Large intestine (tissue), 3 donors: ENCODE measurements around the gene UBAC2. TPM values are rescaled to one million over a fixed set of nuclear protein-coding genes. Genes with fewer than 3 reads are reported as not detected.
"Not testable (repeated sequence)": the region's sequence is repeated elsewhere in the genome, so short reads cannot be mapped to it uniquely, and the experiment has no call there.

Experiments used
- DNase-seq, 2 donors: peaks; one replicate each; pipeline versions ENCODE4 v3.0.0 to v3.0.0-alpha.2; 2013
- H3K27ac ChIP-seq: one replicate; pipeline ENCODE4 v1.5.1; 2013; ENCODE audit warnings: low read length
- H3K27me3 ChIP-seq: 2 replicates; pipeline ENCODE4 v1.6.1; 2013; ENCODE audit warnings: low read length; ENCODE audit not compliant: control insufficient read depth, insufficient read depth
- H3K36me3 ChIP-seq: 2 replicates; pipeline ENCODE4 v1.6.1; 2013; ENCODE audit warnings: low read length; ENCODE audit not compliant: control insufficient read depth, insufficient read depth
- H3K4me1 ChIP-seq: one replicate; pipeline ENCODE4 v1.6.1; 2013; ENCODE audit warnings: low read length; ENCODE audit not compliant: control insufficient read depth, insufficient read depth
- H3K4me3 ChIP-seq: one replicate; pipeline ENCODE4 v1.5.1; 2013; ENCODE audit warnings: low read length
- H3K9me3 ChIP-seq: one replicate; pipeline ENCODE4 v1.6.1; 2013; ENCODE audit warnings: mild to moderate bottlenecking, low read depth, low read length, moderate library complexity; ENCODE audit not compliant: control insufficient read depth
- WGBS: methylation state at CpG from one replicate; pipeline ENCODE4 v1.1.5; 2013; ENCODE audit warnings: low lambda C conversion rate; ENCODE audit not compliant: insufficient coverage; 5-methylcytosine and 5-hydroxymethylcytosine counted together
- polyA plus RNA-seq: library from polyadenylated mRNA; unstranded; fragments of 120-200 nt; gene quantifications from one replicate; pipeline ENCODE4 v1.2.1, GENCODE V29; 2013

The UBAC2 gene
- polyA plus RNA-seq, 1 donor: 77.8 TPM

GRCh38 chr13:99199541-99200431, 868 bp upstream of the UBAC2 start:
- H3K4me1 ChIP-seq: peaks cover 27% of the 10 kb centered on the region
- peak in 1 of 2 donors; percentile 23 for DNase-seq
- no peaks in the 10 kb centered on the region for H3K9me3 ChIP-seq
- H3K27me3 ChIP-seq: no peaks in the 10 kb centered on the region
- WGBS: 40% methylated on average over 2 of the region's 37 CpGs
- H3K4me3 ChIP-seq: peak overlapping the region; percentile 98
- H3K27ac ChIP-seq: peak overlapping the region; percentile 99
- peaks cover 2% of the 10 kb centered on the region for H3K36me3 ChIP-seq

GRCh38 chr13:99203601-99204579, 3.2 kb downstream of the UBAC2 start:
- no peak overlapping the region for H3K27ac ChIP-seq
- DNase-seq: no peak
- H3K9me3 ChIP-seq: no peaks in the 10 kb centered on the region
- no CpG with 5 or more reads among the region's 9 CpGs for WGBS
- peaks cover 19% of the 10 kb centered on the region for H3K36me3 ChIP-seq
- H3K4me3 ChIP-seq: no peak overlapping the region
- no peaks in the 10 kb centered on the region for H3K27me3 ChIP-seq
- peaks cover 17% of the 10 kb centered on the region for H3K4me1 ChIP-seq

- 100% methylated on average over 1 of the region's 22 CpGs for WGBS
- Histone ChIP-seq H3K27me3 (no peaks in the 10 kb centered on the region), H3K4me1 (peaks cover 8% of the 10 kb centered on the region), H3K36me3 (peaks cover 21% of the 10 kb centered on the region), H3K27ac (no peak overlapping the region), H3K9me3 (no peaks in the 10 kb centered on the region), H3K4me3 (no peak overlapping the region)
- no peak for DNase-seq
Observed at GRCh38 chr13:99205621-99206220, 5.1 kb downstream of the UBAC2 start.

- no peak for DNase-seq
- Histone ChIP-seq H3K27ac (no peak overlapping the region), H3K27me3 (no peaks in the 10 kb centered on the region), H3K36me3 (peaks cover 21% of the 10 kb centered on the region), H3K9me3 (no peaks in the 10 kb centered on the region), H3K4me3 (no peak overlapping the region), H3K4me1 (peaks cover 8% of the 10 kb centered on the region)
- WGBS: 100% methylated on average over 1 of the region's 8 CpGs
Observed at GRCh38 chr13:99206226-99206625, 5.6 kb downstream of the UBAC2 start.

GRCh38 chr13:99206873-99207272, 6.2 kb downstream of the UBAC2 start:
- 100% methylated on average over 1 of the region's 5 CpGs for WGBS
- DNase-seq: no peak
- H3K4me3 ChIP-seq: no peak overlapping the region

GRCh38 chr13:99207511-99207910, 6.9 kb downstream of the UBAC2 start:
- H3K4me1 ChIP-seq: peaks cover 7% of the 10 kb centered on the region
- peaks cover 21% of the 10 kb centered on the region for H3K36me3 ChIP-seq
- H3K27ac ChIP-seq: no peak overlapping the region
- no peak for DNase-seq
- no peaks in the 10 kb centered on the region for H3K9me3 ChIP-seq
- no peaks in the 10 kb centered on the region for H3K27me3 ChIP-seq
- H3K4me3 ChIP-seq: no peak overlapping the region
- 90% methylated on average over 2 of the region's 7 CpGs for WGBS

More at GRCh38 chr13:99206873-99207272, 6.2 kb downstream of the UBAC2 start:
- no peaks in the 10 kb centered on the region for H3K9me3 ChIP-seq
- H3K27me3 ChIP-seq: no peaks in the 10 kb centered on the region
- H3K27ac ChIP-seq: no peak overlapping the region
- peaks cover 8% of the 10 kb centered on the region for H3K4me1 ChIP-seq
- peaks cover 21% of the 10 kb centered on the region for H3K36me3 ChIP-seq

- Histone ChIP-seq H3K4me1 (peaks cover 4% of the 10 kb centered on the region), H3K27ac (no peak overlapping the region), H3K27me3 (no peaks in the 10 kb centered on the region), H3K9me3 (no peaks in the 10 kb centered on the region), H3K4me3 (no peak overlapping the region), H3K36me3 (peaks cover 21% of the 10 kb centered on the region)
- DNase-seq: no peak
- no CpG with 5 or more reads among the region's 3 CpGs for WGBS
Observed at GRCh38 chr13:99208185-99208584, 7.5 kb downstream of the UBAC2 start.

GRCh38 chr13:99208845-99209527, 8.3 kb downstream of the UBAC2 start:
- Histone ChIP-seq H3K4me3 (no peak overlapping the region), H3K4me1 (no peaks in the 10 kb centered on the region), H3K9me3 (no peaks in the 10 kb centered on the region), H3K27ac (no peak overlapping the region), H3K27me3 (no peaks in the 10 kb centered on the region), H3K36me3 (peaks cover 19% of the 10 kb centered on the region)
- DNase-seq: no peak
- no CpG with 5 or more reads among the region's 8 CpGs for WGBS

GRCh38 chr13:99210627-99211026, 10.0 kb downstream of the UBAC2 start:
- H3K27ac ChIP-seq, H3K4me3 ChIP-seq, H3K27me3 ChIP-seq, H3K4me1 ChIP-seq, H3K9me3 ChIP-seq, DNase-seq: not testable (repeated sequence)
- WGBS: 100% methylated on average over 1 of the region's 9 CpGs
- peaks cover 16% of the 10 kb centered on the region for H3K36me3 ChIP-seq
